NK-92 (cell line): ENCODE results near the gene MIB1.
"Not testable (repeated sequence)": the region's sequence is repeated elsewhere in the genome, so short reads cannot be mapped to it uniquely, and the experiment has no call there.

Source experiments
- DNase-seq: peaks from one replicate; lab custom pipeline; 2025; ENCODE audit not compliant: unreplicated experiment; lab: John Stamatoyannopoulos, UW

MIB1 gene

GRCh38 chr18:21743166-21743832 is 2.7 kb downstream of the MIB1 start:
- no peak for DNase-seq

GRCh38 chr18:21745231-21745630 is 4.6 kb downstream of the MIB1 start:
- DNase-seq = no peak

GRCh38 chr18:21747268-21747667 is 6.7 kb downstream of the MIB1 start:
- DNase-seq = no peak

GRCh38 chr18:21747764-21748693 is 7.4 kb downstream of the MIB1 start:
- DNase-seq = no peak

GRCh38 chr18:21757833-21758232 is 17.2 kb downstream of the MIB1 start:
- DNase-seq = no peak

GRCh38 chr18:21759836-21760235 is 19.2 kb downstream of the MIB1 start:
- no peak for DNase-seq

- no peak for DNase-seq
Observed at GRCh38 chr18:21760321-21760720, 19.7 kb downstream of the MIB1 start.

GRCh38 chr18:21761471-21762115 is 21.0 kb downstream of the MIB1 start:
- no peak for DNase-seq

- DNase-seq = no peak
Observed at GRCh38 chr18:21762181-21762772, 21.7 kb downstream of the MIB1 start.

- no peak for DNase-seq
Observed at GRCh38 chr18:21763846-21764646, 23.5 kb downstream of the MIB1 start.

- DNase-seq = no peak
Observed at GRCh38 chr18:21769206-21769605, 28.6 kb downstream of the MIB1 start.

- no peak for DNase-seq
Observed at GRCh38 chr18:21774722-21775121, 34.1 kb downstream of the MIB1 start.

GRCh38 chr18:21777814-21778213 is 37.2 kb downstream of the MIB1 start:
- no peak for DNase-seq

GRCh38 chr18:21786526-21786925 is 45.9 kb downstream of the MIB1 start:
- DNase-seq = no peak

- DNase-seq = not testable (repeated sequence)
Observed at GRCh38 chr18:21796089-21796488, 55.5 kb downstream of the MIB1 start.

GRCh38 chr18:21798126-21798525 is 57.5 kb downstream of the MIB1 start:
- no peak for DNase-seq

- DNase-seq = no peak
Observed at GRCh38 chr18:21799721-21800120, 59.1 kb downstream of the MIB1 start.

GRCh38 chr18:21803495-21803894 is 62.9 kb downstream of the MIB1 start:
- DNase-seq = no peak

- DNase-seq = no peak
Observed at GRCh38 chr18:21805771-21806366, 65.3 kb downstream of the MIB1 start.

- DNase-seq = no peak
Observed at GRCh38 chr18:21808185-21808584, 67.6 kb downstream of the MIB1 start.
